ENCODE results near the gene FCN2. TPM values are rescaled to one million over a fixed set of nuclear protein-coding genes. Genes with fewer than 3 reads are reported as not detected.

Gene FCN2
- total RNA-seq (2014; rRNA removed; shearing (Covaris generic)), result not detected in 2 replicates

DNA sequence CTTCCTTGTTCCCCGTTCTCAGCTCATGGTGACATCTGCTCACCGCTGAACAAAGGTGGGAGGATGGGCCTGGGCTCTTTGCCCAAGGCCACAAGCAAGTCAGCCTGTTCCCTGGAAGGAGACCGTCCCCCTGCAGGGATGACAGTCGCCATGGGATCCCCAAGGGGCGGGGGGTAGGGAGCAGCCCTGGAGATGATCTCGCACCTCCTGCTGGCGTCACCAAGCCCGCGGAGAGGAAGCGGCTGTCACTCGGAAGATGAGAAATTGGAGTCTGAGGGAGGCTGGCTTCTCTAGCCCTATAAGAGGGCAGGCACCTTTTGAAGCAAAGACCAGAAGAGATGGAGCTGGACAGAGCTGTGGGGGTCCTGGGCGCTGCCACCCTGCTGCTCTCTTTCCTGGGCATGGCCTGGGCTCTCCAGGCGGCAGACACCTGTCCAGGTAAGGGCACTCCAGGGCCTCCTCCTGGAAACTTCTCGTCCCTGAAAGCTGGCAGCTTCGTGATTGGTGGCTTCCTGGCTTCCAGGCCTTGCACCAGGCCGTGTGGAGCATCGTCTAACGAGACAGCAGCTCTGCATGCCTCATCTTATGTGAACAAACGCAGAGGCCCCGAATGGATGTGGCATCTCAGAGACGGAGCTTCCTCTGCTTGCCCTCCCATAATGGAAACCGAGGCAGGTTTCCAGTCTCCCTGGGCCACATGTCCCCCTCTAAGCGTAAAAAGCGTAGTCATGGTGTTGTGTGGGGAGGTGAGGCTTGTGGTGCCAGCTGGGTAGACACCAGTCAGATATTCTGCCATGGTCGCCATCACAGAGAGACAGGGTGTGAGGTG is at the start of gene FCN2:
TSS of gene FCN2 (plus strand) at position 327 of the 829 bp plus-strand sequence. CDS start at position 339, 12 bp downstream.
- DNase-seq (ENCODE audit: low read depth), result no peak

DNA sequence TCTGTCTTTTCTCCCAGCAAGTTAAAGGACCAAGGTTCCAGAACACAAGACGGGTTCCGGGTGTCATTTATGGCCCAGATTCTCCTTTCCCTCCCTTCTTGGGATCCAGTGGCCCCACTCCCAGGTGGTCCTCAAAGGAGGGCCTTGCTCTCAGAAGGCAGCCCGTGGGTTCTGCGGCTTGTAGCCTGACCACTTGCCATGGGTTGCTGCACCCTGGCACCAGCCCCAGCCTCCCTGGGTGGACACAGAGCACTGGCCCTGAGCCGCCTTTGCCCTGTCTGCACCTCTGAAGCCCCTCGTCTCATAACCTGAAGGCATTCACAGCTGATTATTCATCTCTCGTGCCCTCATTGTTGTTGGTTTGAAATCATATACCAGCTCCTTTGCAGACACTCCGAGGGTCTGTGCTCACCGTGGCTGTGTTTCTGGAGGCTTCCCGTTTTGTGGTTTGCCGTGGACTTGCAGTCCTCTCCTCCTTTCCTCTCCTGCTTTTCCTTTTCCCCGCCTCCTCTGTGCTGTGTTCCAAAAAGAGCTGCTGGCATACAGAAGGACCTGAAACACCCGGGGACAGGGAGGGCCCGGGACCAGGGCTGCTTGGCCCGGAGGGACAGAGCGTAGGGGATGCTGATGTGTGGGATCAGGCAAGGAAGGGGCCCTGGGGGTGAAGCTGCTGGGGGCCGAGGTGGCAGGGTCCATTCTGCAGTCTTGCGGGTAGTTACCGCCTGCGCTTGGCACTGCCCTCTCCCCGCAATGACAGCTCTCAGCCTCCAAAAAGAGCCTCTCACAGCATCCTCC is 49.5 kb upstream of the FCN2 start:
- no peak for DNase-seq (ENCODE audit: low read depth)

DNA sequence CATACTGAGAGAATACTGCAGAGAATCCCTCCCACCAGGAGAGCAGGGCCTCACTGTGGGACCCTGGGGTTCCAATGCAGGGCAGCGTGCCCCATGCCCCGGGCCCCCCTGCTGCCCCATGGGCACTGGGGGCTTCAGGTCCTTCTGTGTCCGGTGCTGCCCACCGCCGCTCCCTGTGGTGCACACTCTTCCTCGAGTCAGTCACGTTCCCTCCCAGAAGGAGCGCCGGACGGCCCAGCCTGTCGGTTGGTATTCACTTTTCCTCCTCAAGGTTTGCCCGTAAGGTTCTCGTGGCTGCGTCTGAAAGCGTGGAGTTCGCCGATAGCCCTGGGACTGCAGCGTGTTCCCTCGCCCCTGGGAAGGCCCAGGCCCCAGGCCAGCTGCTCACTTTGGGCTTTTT is 48.1 kb upstream of the FCN2 start:
- no peak for DNase-seq (ENCODE audit: low read depth)

DNA sequence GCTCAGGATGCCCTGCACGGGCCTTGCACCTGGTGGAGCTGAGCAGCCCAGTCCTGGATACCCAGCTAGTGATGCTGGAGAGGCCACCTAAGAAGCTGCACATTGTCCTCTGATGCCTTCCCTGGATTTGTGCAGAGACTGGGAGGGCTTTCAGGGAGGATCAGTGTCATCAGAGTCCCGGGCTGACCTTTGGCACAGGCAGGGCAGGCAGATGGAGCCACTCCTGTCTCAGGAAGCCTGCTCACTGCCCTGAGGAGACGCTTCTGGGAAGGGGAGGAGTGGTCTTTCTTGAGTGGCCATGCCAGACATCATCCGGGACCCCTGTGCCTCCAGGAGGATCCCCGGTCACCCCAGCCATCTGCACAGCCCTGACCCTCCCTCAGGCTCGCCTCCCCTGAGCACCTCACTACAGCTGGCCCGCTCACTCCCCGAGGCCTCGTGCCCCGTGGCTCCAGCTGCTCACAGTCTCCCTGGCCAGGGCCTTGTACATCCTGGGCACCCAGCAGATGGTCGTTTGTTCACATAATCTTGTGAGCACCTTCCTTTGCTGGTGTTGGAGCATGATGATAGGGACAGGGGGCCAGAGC is 47.2 kb upstream of the FCN2 start:
- DNase-seq (ENCODE audit: low read depth), result no peak

DNA sequence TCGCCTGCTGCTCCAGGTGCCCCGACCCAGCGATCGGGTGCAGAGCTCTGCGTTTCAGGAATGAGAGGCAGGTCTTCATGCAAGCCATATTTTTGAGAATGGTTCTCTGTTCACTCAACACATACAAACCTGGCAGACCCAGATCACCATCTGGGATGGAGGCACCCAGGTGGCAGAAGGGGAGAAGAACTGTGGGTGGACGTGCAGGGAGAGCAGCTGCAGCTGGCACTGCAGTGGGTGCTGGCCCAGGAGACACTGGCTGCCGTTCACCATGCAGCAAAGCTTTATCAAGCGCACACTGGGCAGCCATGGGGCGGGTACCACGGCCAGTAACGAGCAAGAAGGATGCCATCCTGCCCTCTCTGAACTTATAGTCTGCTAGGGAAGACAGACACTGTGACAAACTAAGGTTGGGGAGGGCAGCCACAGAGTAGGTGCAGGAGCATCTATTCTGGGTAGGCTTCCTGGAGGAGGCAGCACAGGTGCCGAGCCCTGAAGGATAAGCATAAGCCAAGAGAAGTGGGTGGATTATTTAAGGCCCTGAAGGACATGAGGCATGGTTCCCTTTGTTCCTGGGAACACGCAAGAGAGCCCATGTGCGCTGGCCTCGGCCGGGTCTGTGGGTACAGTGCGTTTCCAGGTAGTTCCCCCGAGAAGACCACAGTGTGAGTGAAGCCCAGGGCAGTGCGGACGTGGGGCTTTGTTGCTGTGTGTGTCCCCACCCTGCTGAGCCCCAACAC is 46.2 kb upstream of the FCN2 start:
- no peak for DNase-seq (ENCODE audit: low read depth)

DNA sequence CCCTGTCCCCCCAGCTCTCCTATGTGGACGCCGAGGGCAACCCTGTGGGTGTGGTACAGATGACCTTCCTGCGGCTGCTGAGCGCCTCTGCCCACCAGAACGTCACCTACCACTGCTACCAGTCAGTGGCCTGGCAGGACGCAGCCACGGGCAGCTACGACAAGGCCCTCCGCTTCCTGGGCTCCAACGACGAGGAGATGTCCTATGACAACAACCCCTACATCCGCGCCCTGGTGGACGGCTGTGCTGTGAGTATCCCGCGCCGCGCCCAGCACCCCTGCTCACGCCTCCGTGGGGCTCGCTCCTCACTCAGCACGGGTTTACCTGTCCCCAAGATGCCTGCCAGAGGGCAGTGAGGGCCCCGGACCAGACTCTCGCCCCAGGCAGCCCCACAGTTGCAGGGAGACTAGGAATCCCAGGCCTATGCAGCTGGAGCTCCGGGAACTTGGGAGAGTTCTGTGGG is 45.6 kb upstream of the FCN2 start:
- DNase-seq (ENCODE audit: low read depth), result no peak

DNA sequence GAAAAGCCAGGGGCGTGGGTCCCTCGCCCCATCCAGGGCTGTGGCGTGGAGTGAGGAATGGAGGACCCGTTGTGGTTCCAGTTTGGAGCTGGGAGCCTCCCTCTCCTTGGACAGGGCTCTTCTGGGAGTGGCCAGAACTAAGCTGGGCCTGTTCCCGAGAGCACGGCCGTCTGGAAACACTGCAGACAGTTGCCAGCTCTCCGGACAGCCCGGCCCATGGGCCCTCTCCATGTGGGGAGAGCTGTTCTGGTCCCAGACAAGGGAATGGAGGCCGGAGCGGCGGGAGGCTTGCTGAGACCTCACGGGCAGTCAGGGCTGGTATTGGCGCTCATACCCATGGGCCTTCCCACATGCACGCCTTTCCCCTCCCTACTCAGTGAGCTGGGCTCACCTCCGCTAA is 45.2 kb upstream of the FCN2 start:
- DNase-seq (ENCODE audit: low read depth), result no peak

DNA sequence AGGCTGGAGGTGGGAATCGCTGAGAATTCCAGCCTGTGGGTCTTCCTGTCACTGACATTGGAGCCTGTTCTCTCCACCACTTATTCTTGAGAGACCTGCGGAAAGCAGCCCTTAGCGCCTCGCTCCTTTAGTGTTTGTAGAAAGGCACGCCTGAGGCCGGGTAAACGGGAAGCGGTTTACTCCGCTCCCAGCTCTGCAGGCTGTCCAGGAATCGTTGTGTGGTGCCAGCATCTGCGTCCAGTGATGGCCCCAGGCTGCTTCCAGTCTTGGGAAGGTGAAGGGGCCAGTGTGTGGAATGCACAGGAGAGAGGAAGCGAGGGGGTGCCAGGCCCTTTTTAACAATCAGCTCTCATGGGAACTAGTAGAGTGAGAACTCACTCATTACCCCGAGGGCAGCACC is 44.6 kb upstream of the FCN2 start:
- no peak for DNase-seq (ENCODE audit: low read depth)

DNA sequence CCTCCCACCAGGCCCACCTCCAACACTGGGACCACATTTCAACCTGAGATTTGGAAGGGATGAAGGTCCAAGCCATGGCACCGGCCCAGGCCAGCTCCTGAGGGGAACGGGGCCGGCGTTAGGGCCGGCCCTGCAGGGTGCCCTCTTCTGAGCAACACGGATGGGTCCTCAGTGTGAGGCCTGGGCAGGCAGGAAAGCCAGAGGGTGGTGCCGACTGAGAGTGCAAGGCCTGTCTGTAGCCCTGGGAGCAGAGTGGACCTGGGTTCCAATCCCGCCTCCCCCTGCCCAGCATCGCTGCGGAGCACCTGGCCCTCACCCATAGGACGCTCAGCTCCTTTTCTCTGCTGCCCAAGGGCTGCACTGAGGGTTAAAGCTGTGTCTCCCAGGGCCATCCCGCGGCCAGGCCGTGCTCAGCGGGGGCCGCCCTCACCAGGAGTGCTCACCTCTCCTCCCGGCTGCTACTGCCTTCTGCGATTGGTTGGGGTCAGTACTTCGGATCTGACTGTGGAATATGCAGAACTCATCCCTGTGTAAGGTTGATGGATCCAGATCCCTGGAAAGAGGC is 44.1 kb upstream of the FCN2 start:
- no peak for DNase-seq (ENCODE audit: low read depth)

DNA sequence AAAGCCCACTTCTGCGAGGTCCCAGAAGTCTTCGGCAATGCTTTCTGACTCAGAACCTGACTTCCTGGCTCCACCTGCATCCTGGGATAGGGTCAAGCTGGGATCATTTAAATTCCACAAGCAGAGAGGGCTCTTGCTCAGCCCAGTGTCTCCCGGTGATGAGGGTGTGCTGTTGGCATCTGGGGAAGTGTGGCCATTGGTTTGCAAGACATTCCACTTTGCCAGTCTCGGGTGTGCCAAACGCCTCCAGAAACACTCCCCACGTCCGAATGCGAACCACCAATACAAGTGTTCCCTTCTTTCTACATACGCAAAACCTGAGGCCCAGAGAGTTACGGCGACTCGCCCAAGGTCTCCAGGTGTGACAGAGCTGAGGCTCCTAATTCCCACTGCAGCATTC is 43.1 kb upstream of the FCN2 start:
- DNase-seq (ENCODE audit: low read depth), result no peak

DNA sequence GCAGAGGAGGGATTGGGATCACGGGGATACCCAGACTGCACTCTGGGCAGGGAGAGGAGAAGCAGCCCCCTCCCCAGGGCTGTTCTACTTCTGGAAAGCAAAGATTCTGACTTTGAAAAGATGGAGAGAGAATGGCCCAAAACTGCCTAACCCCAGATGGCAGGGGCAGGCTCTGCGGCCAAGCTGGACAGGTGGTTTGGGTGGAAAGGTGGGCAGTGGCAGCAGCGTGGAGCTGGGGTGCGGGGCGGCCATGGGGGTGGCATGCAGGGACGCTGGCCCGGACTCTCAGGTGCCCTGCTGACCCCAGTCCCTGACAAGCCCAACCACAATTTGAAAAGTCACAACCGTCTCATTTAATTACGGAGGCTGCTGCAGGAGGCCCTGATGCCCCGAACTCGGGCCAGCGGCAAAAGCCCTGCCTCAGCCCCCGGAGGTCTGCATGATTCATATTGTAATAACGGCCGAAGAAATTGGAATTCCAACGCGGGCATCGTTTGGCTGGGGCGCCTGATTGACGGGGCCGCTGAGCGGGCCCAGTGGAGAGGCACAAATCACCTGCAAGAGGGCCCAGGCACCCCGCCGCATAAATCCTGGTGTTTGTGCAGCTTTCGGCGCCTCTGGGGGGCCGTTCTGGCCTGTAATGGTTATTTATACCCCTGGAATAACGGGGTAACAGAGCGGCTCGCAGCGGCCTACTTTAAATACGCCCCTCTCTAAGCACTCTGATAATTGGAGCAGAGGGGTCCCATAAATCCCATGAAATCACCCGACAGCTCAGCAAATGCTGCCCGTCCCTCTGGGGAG is 41.8 kb upstream of the FCN2 start:
- DNase-seq (ENCODE audit: low read depth), result no peak

DNA sequence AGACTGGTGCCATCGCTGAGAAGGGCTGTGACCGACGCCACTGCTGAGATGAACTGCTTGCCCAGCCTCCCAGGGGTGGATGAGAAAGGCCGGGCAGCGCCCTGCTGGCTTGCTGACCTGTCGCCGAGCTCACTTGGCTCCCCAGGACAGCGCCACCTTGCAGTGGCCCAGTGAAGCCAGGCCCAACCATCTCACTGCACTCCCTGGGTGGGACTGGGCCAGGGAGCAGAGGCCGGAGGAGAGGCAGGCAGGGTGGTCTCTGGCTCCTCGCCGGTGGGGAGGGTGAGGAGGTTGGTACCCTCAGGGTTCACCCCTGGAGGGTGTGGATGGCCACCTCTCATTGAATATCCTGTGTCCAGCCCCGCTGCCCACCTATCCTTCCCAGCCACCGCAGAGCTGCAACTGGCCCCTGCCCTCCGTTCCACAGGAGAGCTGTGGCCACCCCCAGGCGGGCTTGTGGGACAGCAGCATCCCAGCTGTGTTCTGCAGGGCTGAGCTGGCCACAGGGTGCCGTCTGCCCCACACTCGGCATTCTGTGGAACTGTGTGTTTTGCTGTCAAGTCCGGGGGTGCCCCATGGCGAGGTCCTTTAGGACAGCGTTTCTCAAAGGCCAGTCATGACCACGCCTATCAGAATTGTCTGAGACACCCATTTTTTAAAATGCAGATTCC is 41.0 kb upstream of the FCN2 start:
- no peak for DNase-seq (ENCODE audit: low read depth)

DNA sequence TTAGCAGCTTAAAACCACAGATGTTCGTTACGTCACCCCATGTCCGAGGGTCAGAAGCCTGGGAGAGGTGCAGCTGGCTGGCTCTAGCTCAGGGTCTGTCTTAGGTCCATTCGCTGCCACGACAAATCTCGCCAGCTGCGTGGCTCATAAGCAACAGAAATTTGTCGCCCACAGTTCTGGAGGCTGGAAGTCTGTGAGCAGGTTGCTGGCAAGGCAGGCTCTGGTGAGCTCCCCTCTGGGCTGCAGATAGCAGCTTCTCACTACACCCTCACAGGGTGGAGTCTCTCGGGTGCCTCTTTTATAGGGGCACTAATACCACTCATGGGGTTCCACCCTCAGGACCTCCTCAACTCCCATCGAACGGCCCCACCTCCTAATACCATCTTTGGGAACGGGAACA is 40.1 kb upstream of the FCN2 start:
- no peak for DNase-seq (ENCODE audit: low read depth)

DNA sequence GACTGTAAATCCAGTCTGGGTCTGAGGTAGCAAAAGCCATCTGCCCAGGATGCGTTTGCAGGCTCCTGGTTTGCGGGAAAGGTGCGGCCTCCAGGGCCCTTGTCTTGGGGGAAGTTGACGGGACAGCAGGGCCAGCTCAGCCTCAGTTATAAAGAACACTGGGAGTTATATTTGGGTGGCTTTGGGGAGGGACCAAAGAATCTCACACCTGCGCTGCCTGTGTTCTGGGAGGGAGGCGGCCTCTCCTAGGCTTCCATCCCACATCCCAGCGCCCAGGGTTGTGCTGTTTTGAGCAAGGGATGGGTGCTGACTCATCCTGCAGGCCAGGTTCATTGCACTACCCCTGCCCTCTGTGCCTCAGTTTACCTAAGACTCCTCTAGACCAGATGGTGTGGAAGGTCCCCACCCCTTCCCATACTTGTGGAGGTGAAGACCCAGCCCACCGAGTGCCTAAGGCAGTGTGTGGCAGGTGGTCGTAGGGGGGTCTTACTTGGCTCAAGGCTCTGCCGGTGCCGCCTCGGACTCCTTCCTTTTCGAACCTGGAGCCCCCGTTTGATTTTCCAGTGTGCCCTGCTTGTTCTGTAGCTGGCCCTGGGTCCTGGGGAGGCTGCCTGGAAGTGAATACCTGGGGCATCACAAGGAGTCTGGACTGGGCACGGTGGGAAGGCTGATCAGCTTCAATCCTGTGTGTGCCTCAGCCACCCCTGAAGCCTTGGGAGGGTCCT is 39.3 kb upstream of the FCN2 start:
- DNase-seq (ENCODE audit: low read depth), result no peak

DNA sequence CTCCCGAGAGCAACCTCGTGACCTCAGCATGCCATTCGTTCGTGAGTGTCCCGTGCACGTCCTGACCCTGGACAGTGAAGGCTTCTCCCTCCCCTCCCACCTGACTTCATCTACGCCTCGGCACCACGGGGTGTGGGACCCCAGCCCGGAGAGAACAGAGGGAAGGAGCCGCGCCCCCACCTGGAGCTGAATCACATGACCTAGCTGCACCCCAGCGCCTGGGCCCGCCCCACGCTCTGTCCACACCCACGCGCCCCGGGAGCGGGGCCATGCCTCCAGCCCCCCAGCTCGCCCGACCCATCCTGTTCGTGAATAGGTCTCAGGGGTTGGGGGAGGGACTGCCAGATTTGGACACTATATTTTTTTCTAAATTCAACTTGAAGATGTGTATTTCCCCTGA is 38.3 kb upstream of the FCN2 start:
- no peak for DNase-seq (ENCODE audit: low read depth)

DNA sequence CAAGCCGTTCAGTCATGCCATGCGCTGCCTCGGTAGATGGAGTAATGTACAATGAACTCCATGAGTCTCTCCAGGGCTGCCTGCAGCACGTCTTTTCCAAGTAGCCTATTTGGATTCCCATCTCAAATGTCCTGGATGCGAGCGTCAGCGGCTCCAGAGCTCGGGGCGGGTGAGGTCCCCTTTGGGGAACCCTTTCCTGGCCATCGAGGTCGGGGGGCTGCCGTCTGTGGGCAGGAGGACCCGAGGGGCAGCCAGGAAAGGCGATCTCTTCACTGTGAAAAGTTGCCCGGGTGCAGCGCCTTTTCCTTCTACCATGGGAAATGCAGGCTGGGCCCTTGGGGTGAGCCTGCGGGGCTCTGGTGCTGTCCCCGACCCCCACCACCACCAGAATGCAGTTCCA is 36.9 kb upstream of the FCN2 start:
- DNase-seq (ENCODE audit: low read depth), result no peak

DNA sequence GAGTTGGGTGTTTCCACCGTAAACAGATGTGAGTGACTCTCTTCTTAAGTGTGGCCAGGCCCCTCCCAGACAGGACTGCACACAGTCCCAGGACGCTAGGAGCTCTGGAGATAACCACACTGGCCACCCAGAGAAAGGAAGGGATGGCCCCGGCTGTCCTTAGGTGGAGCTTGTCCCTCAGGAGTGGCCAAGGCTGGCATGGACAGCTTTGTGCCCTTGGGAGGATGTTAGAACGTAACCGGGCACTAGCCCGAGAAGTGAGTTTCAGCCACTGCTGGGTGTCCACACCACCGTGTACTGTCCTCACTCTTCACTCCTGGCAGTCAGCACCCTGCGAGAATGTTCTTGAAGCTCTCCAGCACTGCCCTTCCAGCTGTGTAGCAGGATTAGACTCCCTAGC is 35.8 kb upstream of the FCN2 start:
- DNase-seq (ENCODE audit: low read depth), result no peak

DNA sequence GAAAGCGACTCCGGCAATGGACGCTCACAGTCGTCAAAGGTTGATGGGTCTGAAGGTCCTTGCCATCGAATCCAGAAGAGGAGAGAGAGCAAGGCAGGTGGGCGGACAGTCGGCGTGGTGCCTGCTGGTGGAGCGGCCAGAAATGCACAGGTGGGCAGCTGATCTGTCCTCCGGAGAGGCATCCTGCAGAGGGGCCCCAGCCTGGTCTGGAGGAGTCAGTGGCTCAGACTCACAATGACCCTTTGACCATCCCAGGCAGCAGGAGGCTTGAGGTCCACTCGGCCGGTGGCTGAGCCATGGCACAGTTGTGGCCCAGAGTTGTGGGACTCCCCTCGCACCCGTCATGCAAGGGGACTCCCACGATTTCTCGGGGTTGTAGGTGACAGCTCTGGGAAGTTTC is 34.4 kb upstream of the FCN2 start:
- DNase-seq (ENCODE audit: low read depth), result no peak

DNA sequence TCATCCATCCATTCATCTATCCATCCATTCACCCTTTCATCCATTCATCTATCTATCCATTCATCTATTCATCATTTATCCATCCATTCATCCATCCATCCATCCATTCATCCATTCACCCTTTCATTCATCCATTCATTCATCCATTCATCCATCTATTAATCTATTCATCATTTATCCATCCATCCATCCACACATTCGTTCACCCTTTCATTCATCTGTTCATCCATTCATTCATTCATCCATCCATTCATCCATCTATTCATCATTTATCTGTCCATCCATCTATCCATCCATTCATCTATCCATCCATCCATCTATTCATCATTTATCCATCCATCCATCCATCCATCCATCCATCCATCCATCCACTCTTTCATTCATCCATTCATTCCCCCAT is 33.9 kb upstream of the FCN2 start:
- DNase-seq (ENCODE audit: low read depth), result no peak

DNA sequence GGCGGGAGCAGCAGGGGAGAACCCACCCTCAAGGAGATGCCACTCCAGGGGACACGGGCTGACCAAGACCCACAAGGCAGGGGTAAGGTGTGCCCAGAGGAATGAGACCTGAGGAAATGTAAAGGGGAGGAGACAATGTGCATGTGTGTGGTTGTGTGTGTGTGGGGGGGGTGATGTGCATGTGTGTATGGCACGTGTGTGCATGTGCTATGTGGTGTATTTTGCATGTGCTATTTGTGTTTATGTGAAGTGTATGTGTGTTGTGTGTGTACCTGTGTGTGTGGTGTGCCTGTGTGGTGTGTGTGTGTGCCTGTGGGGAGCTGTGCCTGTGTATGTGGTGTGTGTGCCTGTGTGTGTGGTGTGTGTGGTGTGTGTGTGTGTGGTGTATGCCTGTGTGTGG is 33.5 kb upstream of the FCN2 start:
- DNase-seq (ENCODE audit: low read depth), result no peak

All from M059J (cell line).